Central memory CD4-positive, alpha-beta T cell (primary cell): ENCODE data around the gene NEDD9.

Source experiments
- DNase-seq: peaks from one replicate; pipeline ENCODE4 v3.0.0; 2022

NEDD9 gene

GRCh38 chr6:11172501-11173327 is 59.8 kb downstream of the NEDD9 start:
- DNase-seq: peak; percentile 57

- DNase-seq: no peak
Measured at GRCh38 chr6:11171952-11172351, 60.5 kb downstream of the NEDD9 start.

GRCh38 chr6:11168091-11168635 is 64.3 kb downstream of the NEDD9 start:
- DNase-seq: no peak

GRCh38 chr6:11166948-11167347 is 65.5 kb downstream of the NEDD9 start:
- no peak for DNase-seq

GRCh38 chr6:11164717-11165646 is 67.5 kb downstream of the NEDD9 start:
- no peak for DNase-seq

GRCh38 chr6:11163932-11164331 is 68.5 kb downstream of the NEDD9 start:
- no peak for DNase-seq

- no peak for DNase-seq
Measured at GRCh38 chr6:11162262-11162661, 70.2 kb downstream of the NEDD9 start.

GRCh38 chr6:11161031-11161956 is 71.2 kb downstream of the NEDD9 start:
- DNase-seq: no peak

- DNase-seq: no peak
Measured at GRCh38 chr6:11160199-11160598, 72.3 kb downstream of the NEDD9 start.

- no peak for DNase-seq
Measured at GRCh38 chr6:11155589-11155988, 76.9 kb downstream of the NEDD9 start.

- no peak for DNase-seq
Measured at GRCh38 chr6:11153447-11153846, 79.0 kb downstream of the NEDD9 start.

- no peak for DNase-seq
Measured at GRCh38 chr6:11152581-11152980, 79.9 kb downstream of the NEDD9 start.

- DNase-seq: no peak
Measured at GRCh38 chr6:11151488-11151887, 81.0 kb downstream of the NEDD9 start.

GRCh38 chr6:11149551-11149950 is 82.9 kb downstream of the NEDD9 start:
- DNase-seq: no peak

GRCh38 chr6:11146117-11146826 is 86.2 kb downstream of the NEDD9 start:
- DNase-seq: no peak

- DNase-seq: peak; percentile 58
Measured at GRCh38 chr6:11144393-11144851, 88.0 kb downstream of the NEDD9 start.

GRCh38 chr6:11143394-11144371 is 88.8 kb downstream of the NEDD9 start:
- no peak for DNase-seq

- no peak for DNase-seq
Measured at GRCh38 chr6:11142296-11143027, 90.0 kb downstream of the NEDD9 start.

- DNase-seq: no peak
Measured at GRCh38 chr6:11141295-11141694, 91.2 kb downstream of the NEDD9 start.

GRCh38 chr6:11140056-11140455 is 92.4 kb downstream of the NEDD9 start:
- DNase-seq: no peak
